HCT116 (cell line): ENCODE data around the gene RBM23. TPM values are rescaled to one million over a fixed set of nuclear protein-coding genes. Genes with fewer than 3 reads are reported as not detected.
"Not testable (repeated sequence)": the region's sequence is repeated elsewhere in the genome, so short reads cannot be mapped to it uniquely, and the experiment has no call there.

Experiments
- ATAC-seq: fragments of 200-7000 bp; cut with Tn5 transposase; 2 replicates; pipeline ENCODE4 v1.9.1; 2020; ENCODE audit warnings: mild to moderate bottlenecking, moderate library complexity
- BruUV-seq: library from RNA; stranded (reverse); fragments of 400-500 nt; replicated peaks from 2 replicates; lab custom pipeline; 2021; lab: Mats Ljungman, UMichigan
- CTCF ChIA-PET: fragments of 300-600 bp; sonication (Branson Sonifier 250); formaldehyde crosslinking; loops from one replicate; lab custom pipeline; 2021; ENCODE audit warnings: antibody characterized with exemption; lab: Charles Lee
- POLR2A ChIA-PET: fragments of 300-600, 350-600 bp; sonication (Branson Sonifier 250); formaldehyde crosslinking; loops from one replicate; lab custom pipeline; 2021; ENCODE audit warnings: antibody characterized with exemption; lab: Charles Lee
- RAD21 ChIA-PET, 2 experiments: fragments of 300-600 bp; sonication (Branson Sonifier 250); formaldehyde crosslinking; loops; one replicate each; lab custom pipeline; 2023; ENCODE audit warnings: low total read pairs in 2 of 2; ENCODE audit not compliant: uncharacterized antibody in 2 of 2, unreplicated experiment in 2 of 2, low non-redundant PET in 1 of 2; lab: Charles Lee
- DNase-seq: peaks from one replicate; pipeline ENCODE4 v3.0.0-alpha.2; 2010; ENCODE audit warnings: low read depth, low spot score
- H2AFZ ChIP-seq: fragments of 200-600 bp; shearing (Covaris generic), sonication (generic); 2 replicates; pipeline ENCODE4 v1.6.1; 2017; ENCODE audit warnings: low read depth, mixed run types, mixed read lengths, antibody characterized with exemption, low read length; ENCODE audit not compliant: poor library complexity, severe bottlenecking
- H3K27ac ChIP-seq: 2 replicates; pipeline ENCODE4 v1.5.1; 2012; ENCODE audit warnings: low read depth, low read length
- H3K27me3 ChIP-seq: fragments of 200-600 bp; sonication (generic); 2 replicates; pipeline ENCODE4 v1.6.1; 2016; ENCODE audit warnings: mixed run types, low read length, mixed read lengths; ENCODE audit not compliant: insufficient read depth
- H3K36me3 ChIP-seq, 2 experiments: fragments of 200-500 bp in 1 of 2; fragments of 200-600 bp in 1 of 2; sonication (Bioruptor generic) in 1 of 2; sonication (generic) in 1 of 2; 2 replicates each; pipeline versions ENCODE4 v1.5.1 to v1.6.1; 2014 to 2016; ENCODE audit warnings: low read length in 2 of 2, inconsistent platforms in 1 of 2, mixed read lengths in 1 of 2, mixed run types in 1 of 2; ENCODE audit not compliant: insufficient read depth in 2 of 2, control insufficient read depth in 1 of 2
- H3K4me1 ChIP-seq, 2 experiments: fragments of 200-600 bp in 1 of 2; sonication (generic) in 1 of 2; 2 replicates each; pipeline versions ENCODE4 v1.5.1 to v1.6.1; 2012 to 2017; ENCODE audit warnings: low read length in 2 of 2, inconsistent platforms in 1 of 2, mild to moderate bottlenecking in 1 of 2, mixed read lengths in 1 of 2, mixed run types in 1 of 2, moderate library complexity in 1 of 2; ENCODE audit not compliant: insufficient read depth in 2 of 2, control insufficient read depth in 1 of 2
- H3K4me2 ChIP-seq: fragments of 200-600 bp; sonication (generic); 2 replicates; pipeline ENCODE4 v1.6.1; 2017; ENCODE audit warnings: mixed run types, low read length, mixed read lengths
- H3K4me3 ChIP-seq, 2 experiments: fragments of 200-600 bp in 1 of 2; sonication (generic) in 1 of 2; replicated peaks in 1 of 2; 2 replicates each; pipeline ENCODE4 v1.5.1; 2011 to 2016; ENCODE audit warnings: low read length in 2 of 2, control low read depth in 1 of 2, low read depth in 1 of 2, mild to moderate bottlenecking in 1 of 2, mixed read lengths in 1 of 2, mixed run types in 1 of 2
- H3K79me2 ChIP-seq: fragments of 200-600 bp; sonication (generic); 2 replicates; pipeline ENCODE4 v1.6.1; 2017; ENCODE audit warnings: mild to moderate bottlenecking, mixed run types, low read length, moderate library complexity, mixed read lengths; ENCODE audit not compliant: insufficient read depth
- H3K9ac ChIP-seq: fragments of 200-600 bp; sonication (generic); 2 replicates; pipeline ENCODE4 v1.6.1; 2016; ENCODE audit warnings: low read length, mixed read lengths
- H3K9me2 ChIP-seq: fragments of 200-600 bp; sonication (generic), shearing (Covaris generic); 2 replicates; pipeline ENCODE4 v1.6.1; 2017; ENCODE audit warnings: mixed run types, mild to moderate bottlenecking, moderate library complexity; ENCODE audit not compliant: insufficient read depth
- H3K9me3 ChIP-seq, 2 experiments: fragments of 200-500 bp in 1 of 2; fragments of 200-600 bp in 1 of 2; sonication (Bioruptor generic) in 1 of 2; sonication (generic) in 1 of 2; 2 replicates each; pipeline ENCODE4 v1.6.1; 2014 to 2017; ENCODE audit warnings: low read length in 2 of 2, mixed read lengths in 2 of 2, inconsistent platforms in 1 of 2, low read depth in 1 of 2, mild to moderate bottlenecking in 1 of 2, mixed run types in 1 of 2, moderate library complexity in 1 of 2; ENCODE audit not compliant: control insufficient read depth in 1 of 2, insufficient read depth in 1 of 2
- H4K20me1 ChIP-seq: fragments of 200-600 bp; sonication (generic), shearing (Covaris generic); 2 replicates; pipeline ENCODE4 v1.6.1; 2017; ENCODE audit warnings: mixed run types, mild to moderate bottlenecking, moderate library complexity; ENCODE audit not compliant: insufficient read depth
- CTCF ChIP-seq, 3 experiments: fragments of 200-600 bp in 1 of 3; sonication (generic) in 1 of 3; IDR thresholded peaks in 2 of 3; conservative IDR thresholded peaks in 1 of 3; 2 replicates each; pipeline ENCODE4 v1.5.1; 2012 to 2017; ENCODE audit warnings: low read depth in 2 of 3, low read length in 2 of 3, antibody characterized with exemption in 1 of 3, borderline replicate concordance in 1 of 3, control low read depth in 1 of 3, mild to moderate bottlenecking in 1 of 3, mixed read lengths in 1 of 3, mixed run types in 1 of 3, moderate library complexity in 1 of 3; ENCODE audit not compliant: insufficient read depth in 1 of 3
- POLR2AphosphoS5 ChIP-seq: IDR thresholded peaks from 2 replicates; pipeline ENCODE4 v1.6.1; 2011; ENCODE audit warnings: mild to moderate bottlenecking, low read depth, low read length, moderate library complexity
- RAD21 ChIP-seq: IDR thresholded peaks from 2 replicates; pipeline ENCODE4 v1.6.1; 2012; ENCODE audit warnings: low read depth, mild to moderate bottlenecking
- SP1 ChIP-seq: IDR thresholded peaks from 2 replicates; pipeline ENCODE4 v1.6.1; 2012; ENCODE audit warnings: low read depth
- ZFX ChIP-seq: fragments of 450-650 bp; IDR thresholded peaks from 2 replicates; pipeline ENCODE4 v1.6.1; 2017
- ZNF274 ChIP-seq: fragments of 200-500 bp; sonication (Bioruptor generic); IDR thresholded peaks from 2 replicates; pipeline ENCODE4 v1.6.1; 2014; ENCODE audit warnings: mild to moderate bottlenecking, low read depth, low read length, inconsistent platforms
- intact Hi-C: fragments of 100-400 bp; cut with micrococcal nuclease; formaldehyde crosslinking; loops from 2 replicates; pipeline ENCODE4 v1.10.0; 2022
- total RNA-seq: library from RNA; stranded (reverse); gene quantifications from one replicate; pipeline ENCODE4 v1.2.1, GENCODE V29; 2021; ENCODE audit not compliant: unreplicated experiment

Gene RBM23
- total RNA-seq, 1 experiment from 2014 or later: 67.2 TPM

GRCh38 chr14:22854296-22854695 is 64.7 kb downstream of the RBM23 start:
- RAD21 ChIA-PET: interaction anchor here in 1 of 2 experiments (2.2 kb wide), 1 partner anchor 31 kb away, joined by 8 read pairs; no protein-coding TSS in a partner anchor
- CTCF ChIA-PET: interaction anchor here (0.6 to 5.6 kb wide), 11 partner anchors 11 to 305 kb away, joined by 3 to 41 read pairs (median 4); partner anchors contain the start of genes LRP10 and MRPL52
- H3K9ac ChIP-seq, H2AFZ ChIP-seq, BruUV-seq, H3K36me3 ChIP-seq, intact Hi-C loops, H3K9me3 ChIP-seq, H3K27me3 ChIP-seq, H3K9me2 ChIP-seq, DNase-seq, H3K4me3 ChIP-seq, H3K27ac ChIP-seq, ATAC-seq, H3K79me2 ChIP-seq, H4K20me1 ChIP-seq, H3K4me2 ChIP-seq: not testable (repeated sequence)
- peaks cover 3 to 19% of the 10 kb centered on the region in 2 experiments; a peak in 2 of 4 replicates for H3K4me1 ChIP-seq
- POLR2A ChIA-PET: interaction anchor here (0.7 kb wide), 1 partner anchor 88 kb away, joined by 4 read pairs; the partner anchor contains the start of gene OXA1L

GRCh38 chr14:22852940-22853767 is 65.8 kb downstream of the RBM23 start:
- TF ChIP-seq ZNF274 (no peak), ZFX (peak; percentile 25; the same call in 1 of the 2 replicates), SP1 (no peak), CTCF (IDR thresholded peaks at IDR 0.05 in 2 of 3, conservative IDR thresholded peaks at IDR 0.05 in 1 of 3; ENCODE audit: borderline replicate concordance in 1 of 3, insufficient read depth in 1 of 3, low read depth in 2 of 3, low read length in 2 of 3) (peak; percentile 92 to 93 (median 92)), POLR2AphosphoS5 (peak; percentile 40), RAD21 (peak; percentile 96)
- Histone ChIP-seq H3K27me3 (no peaks in the 10 kb centered on the region), H3K27ac (peak overlapping the region; percentile 42; the same call in 1 of the 2 replicates), H4K20me1 (no peaks in the 10 kb centered on the region), H3K9me3 (no peaks in the 10 kb centered on the region), H3K36me3 (no peaks in the 10 kb centered on the region), H3K79me2 (no peaks in the 10 kb centered on the region), H3K4me1 (peaks cover 3 to 19% of the 10 kb centered on the region in 2 experiments; a peak in 2 of 4 replicates), H3K9me2 (no peaks in the 10 kb centered on the region), H2AFZ (peak overlapping the region; percentile 95), H3K4me2 (peak overlapping the region; percentile 91), H3K4me3 (peak overlapping the region; percentile 40 to 53), H3K9ac (peak overlapping the region; percentile 53)
- RAD21 ChIA-PET: interaction anchor here (0.6 to 2.2 kb wide), 7 partner anchors 18 to 291 kb away, joined by 3 to 8 read pairs (median 3); partner anchors contain the start of gene LRP10 (in 1 of the 2)
- POLR2A ChIA-PET: interaction anchor here (1.2 to 1.3 kb wide), 2 partner anchors 195 to 202 kb away, joined by 5 read pairs; no protein-coding TSS in a partner anchor
- CTCF ChIA-PET: interaction anchor here (0.6 to 5.6 kb wide), 19 partner anchors 10 to 293 kb away, joined by 3 to 41 read pairs (median 4); partner anchors contain the start of genes ACIN1, DAD1 and LRP10
- no TSS peak for BruUV-seq
- ATAC-seq: peak; percentile 91
- peak; percentile 63 for DNase-seq
- intact Hi-C loops: loop anchor here (1.0 to 2.0 kb wide), 5 partner anchors 30 to 296 kb away; partner anchors contain the start of gene OXA1L
